Medulla oblongata (tissue), 1 donor: ENCODE measurements around the gene STIM1.
"Not testable (repeated sequence)": the region's sequence is repeated elsewhere in the genome, so short reads cannot be mapped to it uniquely, and the experiment has no call there.

ENCODE experiments used
- DNase-seq: peaks from one replicate; pipeline ENCODE4 v3.0.0-alpha.2; 2015; ENCODE audit errors: extremely low spot score

Gene STIM1

DNA sequence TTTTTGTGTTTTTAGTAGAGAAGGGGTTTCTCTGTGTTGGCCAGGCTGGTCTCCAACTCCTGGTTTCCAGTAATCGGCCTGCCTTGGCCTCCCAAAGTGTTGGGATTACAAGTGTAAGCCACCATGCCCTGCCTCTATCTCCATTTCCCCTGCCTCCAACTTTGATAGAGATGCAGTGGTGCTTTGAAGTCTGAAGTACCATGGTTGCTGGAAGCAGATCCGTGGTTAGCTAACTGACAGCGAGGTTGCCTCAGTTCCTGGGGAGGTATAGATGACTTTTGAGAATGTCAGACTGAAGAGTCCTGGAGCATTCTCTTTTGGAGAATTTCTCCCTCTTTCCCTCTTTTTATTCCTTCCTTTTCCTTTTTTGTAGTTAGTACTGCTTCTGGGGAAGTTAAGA, 127.6 kb downstream of the STIM1 start:
- DNase-seq: no peak

DNA sequence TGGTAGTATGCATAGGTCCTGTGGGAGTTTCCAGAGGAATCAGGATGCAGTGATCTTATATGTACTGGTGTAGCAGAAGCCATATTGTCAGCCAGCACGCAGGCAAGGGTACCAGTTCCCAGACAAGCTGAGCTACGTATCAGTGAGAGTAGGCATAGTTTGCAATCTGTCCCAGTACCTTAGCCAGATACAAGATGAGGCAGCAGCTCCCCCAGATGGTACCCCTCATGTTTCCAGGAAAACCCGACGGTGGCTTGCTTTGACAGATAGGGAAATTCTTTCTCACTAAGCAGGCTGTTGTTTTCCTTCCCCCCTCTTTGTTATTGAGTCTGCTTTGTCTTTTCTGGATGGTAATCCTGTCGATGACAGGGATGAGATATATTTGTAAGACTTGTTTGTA, 129.4 kb downstream of the STIM1 start:
- DNase-seq: no peak

DNA sequence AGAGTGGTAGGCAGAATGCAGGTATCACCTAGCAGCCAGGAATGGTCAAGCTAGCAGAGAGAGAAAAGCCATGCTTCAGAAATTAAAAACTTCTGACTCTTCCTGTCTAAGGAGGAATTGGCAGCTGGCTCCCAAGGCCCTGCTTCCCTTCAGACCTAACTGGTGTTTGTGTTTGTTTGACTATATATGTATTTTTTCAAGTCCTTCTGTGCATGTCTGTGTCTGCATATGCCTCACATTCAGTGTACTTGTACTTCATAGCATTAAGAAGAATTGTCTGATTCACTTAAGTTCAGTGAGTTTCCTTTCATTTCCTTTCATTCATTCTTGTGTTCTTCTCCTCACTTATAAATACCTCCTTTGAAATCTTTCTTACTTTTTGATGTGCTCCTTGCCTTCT, 130.2 kb downstream of the STIM1 start:
- no peak for DNase-seq

DNA sequence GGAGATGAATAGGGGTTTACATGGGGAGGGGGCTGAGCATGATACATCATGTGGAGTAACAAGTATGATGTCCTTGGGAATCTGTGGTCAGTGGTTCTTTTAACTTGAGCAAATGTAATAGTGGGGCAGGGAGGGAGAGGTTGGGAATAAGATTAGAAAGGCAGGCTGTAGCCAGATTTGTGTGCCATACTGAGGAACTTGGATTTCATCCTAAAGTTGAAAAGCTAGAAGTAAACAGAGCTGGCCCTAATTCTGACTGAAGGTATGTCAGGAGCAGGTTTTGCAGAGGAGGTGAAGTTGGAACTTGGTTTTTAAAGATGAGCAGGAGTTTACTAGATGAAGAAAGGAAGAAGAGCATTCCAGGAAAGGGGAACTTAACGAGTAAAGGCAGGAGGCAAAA, 130.8 kb downstream of the STIM1 start:
- DNase-seq: no peak

DNA sequence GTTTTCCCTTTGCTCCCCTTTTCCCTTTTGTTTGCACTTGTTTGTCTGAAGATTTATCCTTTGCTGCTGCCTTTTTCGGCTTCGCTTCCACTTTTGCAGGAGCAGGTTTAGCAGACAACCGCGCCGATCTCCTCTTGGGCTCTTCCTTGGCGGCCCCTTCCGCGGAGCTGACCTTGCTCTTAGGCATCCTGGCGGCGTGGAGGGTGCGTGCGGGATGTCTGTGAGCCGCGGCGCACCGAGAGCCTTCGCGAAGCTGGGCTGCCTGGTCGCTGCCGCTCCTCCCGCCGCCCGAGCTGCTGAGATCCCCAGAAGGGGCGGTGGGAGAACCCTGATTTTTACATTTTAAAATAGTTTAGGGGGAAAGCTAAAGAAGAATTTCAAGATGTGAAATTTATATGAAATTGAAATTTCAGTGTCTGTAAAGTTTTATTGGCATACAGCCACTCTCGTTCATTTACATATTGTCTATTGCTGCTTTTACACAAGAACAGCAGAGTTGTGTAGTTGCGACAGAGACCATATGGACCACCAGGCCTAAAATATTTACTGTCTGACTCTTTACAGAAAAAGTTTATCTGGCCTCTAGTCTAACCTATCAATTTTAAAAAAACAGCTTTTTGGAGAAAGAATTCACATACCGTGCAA, 133.9 kb downstream of the STIM1 start:
- DNase-seq: peak; percentile 11

DNA sequence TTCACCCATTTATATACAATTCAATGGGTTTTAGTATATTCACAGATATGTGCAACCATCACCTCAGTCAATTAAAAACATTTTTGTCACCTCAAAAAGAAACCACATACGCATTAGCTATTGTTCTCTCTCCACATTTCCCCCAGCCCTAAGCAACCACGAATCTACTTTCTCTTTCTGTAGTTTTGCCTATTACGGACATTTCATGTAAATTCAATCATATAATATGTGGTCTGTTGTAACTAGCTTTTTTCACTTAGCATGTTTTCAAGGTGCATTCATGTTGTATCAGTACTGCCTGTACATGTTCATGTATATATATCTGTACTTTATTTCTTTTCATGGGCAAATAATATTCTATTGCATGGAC, 134.4 kb downstream of the STIM1 start:
- no peak for DNase-seq

DNA sequence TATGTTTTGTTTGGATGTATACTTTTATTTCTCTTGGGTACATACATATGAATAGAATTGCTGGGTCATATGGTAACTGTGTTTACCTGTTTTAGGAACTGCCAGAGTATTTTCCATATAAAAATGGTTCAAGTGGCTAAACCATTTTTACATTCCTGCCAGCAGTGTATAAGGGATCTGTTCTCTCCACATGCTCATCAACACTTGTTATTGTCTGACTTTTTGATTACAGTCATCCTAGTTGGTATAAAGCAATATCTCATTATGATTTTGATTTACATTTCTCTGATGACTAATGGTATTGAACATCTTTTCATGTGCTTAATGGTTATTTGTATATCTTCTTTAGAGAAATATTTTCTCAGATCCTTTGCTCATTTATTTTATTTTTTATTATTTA, 134.9 kb downstream of the STIM1 start:
- no peak for DNase-seq

DNA sequence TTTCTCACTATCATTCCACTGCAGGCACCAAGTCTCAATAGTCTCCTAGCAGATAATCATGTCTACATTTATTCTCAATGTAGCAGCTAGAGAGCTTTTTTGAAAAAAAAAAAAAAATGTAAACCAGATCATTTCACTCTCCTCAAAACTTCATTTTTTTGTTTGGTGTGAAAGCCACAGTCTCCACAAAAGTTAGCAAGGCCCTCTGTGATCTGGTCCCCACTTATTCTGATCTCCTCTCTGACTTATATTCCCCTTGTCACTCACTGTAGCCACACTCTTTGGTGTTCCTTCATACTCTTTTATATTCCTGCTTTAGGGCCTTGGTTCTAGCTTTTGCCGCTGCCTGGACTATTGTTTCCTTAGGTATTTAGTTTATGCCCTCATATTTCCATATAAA, 137.5 kb downstream of the STIM1 start:
- DNase-seq: no peak

DNA sequence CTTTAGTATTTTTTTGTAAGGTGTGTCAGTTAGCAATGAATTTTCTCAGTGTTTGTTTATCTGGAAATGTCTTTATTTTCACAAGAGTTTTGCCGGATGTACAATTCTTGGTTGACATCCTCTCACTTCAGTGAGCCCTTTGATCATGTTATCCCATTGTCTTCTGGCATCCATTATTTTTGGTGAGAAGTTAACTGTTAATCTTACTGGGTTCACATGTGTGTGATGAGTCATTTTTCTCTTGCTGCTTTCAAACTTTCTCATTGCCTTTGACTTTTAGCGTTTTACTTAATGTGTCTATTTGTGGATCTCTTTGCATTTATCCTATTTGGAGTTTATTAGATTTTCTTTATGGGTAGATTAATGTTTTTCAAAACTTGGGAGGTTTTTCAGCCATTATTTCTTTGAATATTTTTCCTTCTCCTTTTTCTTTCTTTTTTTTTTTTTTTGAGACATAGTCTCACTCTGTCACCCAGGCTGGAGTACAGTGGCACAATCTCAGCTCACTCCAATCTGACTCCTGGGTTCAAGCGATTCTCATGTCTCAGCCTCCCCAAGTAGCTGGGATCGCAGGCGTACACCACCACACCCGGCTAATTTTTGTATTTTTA, 138.7 kb downstream of the STIM1 start:
- DNase-seq: no peak

DNA sequence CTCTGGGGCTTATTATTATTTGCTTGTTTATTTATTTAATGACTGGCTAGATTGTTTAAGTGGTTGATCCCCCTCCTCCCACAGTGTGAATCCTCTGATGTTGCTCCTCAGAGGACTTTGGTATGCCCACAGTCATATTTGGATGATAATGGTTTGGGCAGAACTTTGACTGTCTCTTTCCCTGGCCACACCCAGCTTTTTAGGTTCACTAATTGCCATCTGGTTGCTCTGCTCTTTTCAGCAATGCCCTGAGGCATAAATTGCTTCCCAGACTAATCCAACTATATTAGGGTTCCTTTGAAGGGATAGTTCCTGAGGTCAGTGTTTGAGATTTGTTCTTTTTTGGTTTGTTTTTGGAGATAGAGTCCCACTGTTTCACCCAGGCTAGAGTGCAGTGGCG, 139.8 kb downstream of the STIM1 start:
- DNase-seq: no peak

DNA sequence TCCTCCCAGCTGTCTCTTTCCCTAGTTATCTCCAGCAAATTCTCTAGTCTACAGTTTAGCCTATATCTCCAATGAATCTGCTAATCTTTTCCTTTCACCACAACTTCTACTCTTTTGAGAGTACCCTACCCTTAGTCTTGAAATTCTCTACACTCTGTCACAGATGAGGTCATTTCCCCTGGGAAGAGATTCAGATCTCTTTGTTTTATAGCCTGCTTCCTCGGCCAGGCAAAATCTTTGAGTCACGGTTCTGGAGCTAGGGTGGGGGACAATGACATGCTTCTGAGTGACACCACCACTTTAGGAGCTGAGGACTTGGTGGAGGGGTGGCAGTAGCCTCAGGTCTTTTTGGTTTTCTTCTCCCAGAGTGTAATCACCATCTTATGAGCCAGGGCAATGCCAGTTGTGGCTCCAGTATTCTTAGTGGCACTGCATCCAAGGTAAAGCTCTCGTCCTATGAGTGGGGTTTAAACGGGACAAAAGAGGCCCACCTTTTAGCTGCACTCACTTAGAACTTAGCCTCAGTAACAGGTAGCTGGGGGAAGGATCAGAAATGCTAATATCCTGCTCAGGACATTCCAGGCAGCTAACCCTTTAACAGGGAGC, 140.6 kb downstream of the STIM1 start:
- no peak for DNase-seq

DNA sequence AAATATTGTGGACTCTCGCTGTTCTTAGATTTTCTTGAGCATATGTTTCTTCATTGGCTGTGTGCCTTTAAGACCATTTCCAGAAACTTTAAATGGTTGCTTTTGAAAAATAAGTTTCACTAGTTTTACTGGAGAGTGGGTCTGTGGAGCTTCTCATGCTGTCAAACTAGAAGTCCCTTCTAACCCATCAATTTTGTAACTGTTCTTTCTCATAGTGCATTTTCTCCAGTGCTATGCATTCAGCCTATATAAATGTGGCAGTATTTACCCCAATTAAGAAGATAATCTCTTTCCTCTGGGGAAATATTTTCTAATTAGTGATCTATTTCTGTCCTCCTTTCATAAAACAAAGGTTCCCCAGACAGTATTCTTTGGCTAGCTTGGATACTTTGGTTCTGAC, 141.2 kb downstream of the STIM1 start:
- DNase-seq: no peak

DNA sequence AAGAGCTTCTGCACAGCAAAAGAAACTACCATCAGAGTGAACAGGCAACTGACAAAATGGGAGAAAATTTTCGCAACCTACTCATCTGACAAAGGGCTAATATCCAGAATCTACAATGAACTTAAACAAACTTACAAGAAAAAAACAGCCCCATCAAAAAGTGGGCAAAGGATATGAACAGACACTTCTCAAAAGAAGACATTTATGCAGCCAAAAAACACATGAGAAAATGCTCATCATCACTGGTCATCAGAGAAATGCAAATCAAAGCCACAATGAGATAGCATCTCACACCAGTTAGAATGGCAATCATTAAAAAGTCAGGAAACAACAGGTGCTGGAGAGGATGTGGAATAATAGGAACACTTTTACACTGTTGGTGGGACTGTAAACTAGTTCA, 149.3 kb downstream of the STIM1 start:
- DNase-seq: not testable (repeated sequence)

DNA sequence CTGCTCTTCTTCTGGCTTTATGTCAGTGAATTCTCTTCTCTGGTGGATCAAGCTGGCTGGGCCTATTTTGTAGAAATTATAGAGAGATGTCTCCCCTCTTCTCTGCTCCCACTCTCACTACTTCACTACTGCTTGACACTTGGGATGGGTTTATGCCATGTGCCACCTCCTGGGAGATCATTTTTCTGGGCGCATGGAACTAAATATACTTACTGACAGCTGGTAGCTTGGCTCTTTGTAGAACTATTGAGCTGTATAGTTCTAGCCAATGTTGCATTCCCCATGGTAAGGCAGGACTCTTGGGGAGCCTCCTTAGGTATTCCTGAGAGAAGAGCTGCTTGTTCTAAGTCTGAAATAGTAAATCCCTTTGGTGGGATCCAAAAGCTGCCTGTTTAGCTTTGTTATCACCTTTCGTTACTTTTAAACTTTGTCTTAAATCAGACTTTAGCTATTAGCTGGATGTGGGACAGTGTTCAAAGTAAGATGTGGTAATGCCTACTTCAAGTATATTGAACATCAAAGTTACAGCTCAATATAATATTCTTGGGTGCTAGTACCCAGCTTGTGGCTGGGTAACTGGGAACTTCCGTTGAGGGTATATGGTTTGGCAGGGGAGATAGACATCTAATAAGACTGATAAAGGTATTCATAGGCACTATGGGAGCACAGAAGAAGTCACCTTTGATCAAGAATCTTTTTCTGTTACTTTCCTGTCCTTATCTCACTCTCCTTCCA, 151.6 kb downstream of the STIM1 start:
- no peak for DNase-seq

DNA sequence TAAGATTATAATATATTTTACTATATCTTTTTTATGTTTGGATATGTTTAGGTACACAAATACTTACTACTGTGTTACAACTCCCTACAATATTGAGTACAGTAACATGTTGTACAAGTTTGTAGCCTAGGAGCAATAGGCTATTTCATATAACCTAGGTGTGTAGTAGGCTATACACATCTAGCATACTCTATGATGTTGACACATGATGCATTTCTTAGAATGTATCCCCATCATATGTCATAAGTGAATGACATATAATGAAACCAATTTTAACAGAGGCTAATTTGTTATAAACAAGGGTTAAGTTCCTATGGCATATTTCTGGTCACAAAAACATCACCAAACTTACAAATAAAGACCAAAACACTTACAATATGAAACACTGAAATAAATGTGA, 152.7 kb downstream of the STIM1 start:
- no peak for DNase-seq

DNA sequence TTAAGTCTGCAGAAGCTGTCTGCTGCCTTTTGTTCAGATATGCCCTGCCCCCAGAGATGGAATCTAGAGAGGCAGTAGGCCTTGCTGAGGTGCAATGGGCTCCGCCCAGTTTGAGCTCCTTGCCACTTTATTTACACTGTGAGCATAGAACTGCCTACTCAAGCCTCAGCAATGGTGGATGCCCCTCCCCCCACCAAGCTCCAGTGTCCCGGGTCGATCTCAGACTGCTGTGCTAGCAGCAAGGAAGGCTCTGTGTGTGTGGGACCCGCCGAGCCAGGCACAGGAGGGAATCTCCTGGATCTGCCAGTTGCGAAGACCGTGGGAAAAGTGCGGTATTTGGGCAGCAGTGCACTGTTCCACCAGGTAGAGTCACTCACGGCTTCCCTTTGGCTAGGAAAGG, 161.1 kb downstream of the STIM1 start:
- not testable (repeated sequence) for DNase-seq

DNA sequence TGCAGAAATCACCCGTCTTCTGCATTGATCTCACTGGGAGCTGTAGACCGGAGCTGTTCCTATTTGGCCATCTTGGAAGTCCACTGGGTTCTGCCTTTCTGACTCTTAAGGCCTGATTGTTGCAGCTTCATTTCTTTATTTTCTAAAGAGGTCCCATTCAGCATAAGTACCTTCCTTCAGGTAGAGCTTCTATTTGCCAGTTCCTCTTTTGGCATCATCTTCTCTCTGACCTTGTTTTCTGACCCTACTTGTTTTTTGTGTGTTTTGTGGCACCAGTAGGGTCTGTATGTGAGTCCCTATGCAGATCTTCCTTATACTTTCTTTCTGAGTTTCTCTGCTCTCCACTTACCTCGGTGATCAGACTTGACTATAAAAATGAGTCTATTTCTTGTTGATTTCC, 161.7 kb downstream of the STIM1 start:
- no peak for DNase-seq

DNA sequence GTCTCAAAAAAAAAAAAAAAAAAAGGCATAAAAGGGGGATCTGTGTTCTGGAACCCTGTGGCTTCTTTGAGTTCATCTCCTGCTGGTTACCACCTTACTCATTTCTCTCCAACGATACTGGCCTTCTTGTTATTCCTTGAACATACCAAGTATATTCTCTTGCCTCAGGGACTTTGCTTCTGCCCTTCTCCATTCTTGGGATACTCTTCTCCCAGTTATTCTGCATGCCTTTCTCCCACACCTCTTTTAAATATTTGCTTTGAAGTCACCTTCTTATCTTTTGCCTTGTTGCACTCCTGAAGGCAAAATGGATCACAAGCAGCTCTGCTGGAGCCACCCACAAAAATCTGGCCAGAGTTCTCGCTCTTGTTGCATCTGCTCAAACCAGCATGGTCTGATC, 163.2 kb downstream of the STIM1 start:
- DNase-seq: no peak

DNA sequence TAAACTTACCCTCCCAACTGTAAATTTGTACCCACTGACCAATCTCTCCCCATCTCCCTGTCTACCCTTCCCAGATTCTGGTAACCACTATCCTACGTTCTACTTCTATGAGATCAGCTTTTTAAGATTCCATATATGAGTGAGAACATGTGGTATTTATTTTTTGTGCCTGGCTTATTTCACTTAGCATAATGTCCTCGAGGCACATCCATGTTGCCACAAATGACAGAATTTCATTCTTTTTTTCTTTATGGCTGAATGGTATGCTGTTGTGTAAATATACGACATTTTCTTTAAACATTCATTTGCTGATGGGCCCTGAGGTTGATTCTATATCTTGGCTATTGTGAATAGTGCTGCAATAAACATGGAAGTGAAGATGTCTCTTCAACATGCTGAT, 164.4 kb downstream of the STIM1 start:
- no peak for DNase-seq

DNA sequence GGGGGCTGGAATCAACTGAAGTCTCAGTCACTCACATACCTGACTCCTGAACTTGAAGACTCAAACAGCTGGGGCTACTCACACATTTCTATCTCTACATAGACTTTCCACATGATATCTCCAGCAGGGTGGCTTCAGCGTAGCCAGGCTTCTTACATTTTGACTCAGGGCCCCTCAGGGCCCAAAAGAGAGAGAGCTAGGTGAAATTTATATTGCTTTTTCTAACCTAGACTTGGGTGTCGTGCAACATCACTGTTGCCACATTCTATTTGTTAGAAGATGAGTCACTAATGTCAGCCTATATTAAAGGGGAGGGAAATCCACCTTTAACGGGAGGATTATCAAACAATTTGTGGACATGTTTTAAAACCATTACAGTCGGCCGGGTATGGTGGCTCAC, 167.2 kb downstream of the STIM1 start:
- DNase-seq: no peak

DNA sequence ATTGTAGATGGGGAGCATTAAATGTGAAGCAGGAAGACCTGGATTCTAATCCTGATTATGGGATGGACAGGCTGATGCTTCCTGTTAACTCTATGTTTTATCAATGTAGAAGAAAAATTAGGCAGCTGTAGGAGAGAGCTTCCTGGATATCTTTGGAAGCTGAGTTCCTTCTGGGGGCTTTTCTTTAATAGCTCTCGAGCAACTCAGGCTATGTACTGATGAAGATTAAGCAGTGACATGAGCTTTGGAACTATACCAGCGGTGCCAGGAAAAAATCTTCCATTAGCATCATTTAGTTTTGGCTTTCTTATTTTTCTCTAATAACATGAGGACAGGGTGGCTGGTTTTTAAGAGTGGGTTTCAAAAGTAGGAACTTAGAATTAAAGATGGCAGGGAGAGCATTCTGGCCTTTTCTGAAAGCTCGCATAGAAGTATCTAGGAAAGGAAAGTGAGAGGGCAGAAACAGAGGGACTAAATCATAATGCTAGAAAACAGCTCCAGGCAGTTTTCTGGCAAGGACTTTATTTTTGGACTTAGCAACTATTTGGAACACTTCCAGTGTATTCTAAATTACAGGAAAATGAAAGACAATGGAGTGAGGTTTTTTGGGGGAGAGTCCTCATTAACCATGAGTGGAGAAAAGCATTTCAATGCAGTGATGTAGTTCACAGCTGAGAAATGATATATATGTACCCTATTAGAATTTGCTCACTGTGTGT, 169.9 kb downstream of the STIM1 start:
- no peak for DNase-seq

DNA sequence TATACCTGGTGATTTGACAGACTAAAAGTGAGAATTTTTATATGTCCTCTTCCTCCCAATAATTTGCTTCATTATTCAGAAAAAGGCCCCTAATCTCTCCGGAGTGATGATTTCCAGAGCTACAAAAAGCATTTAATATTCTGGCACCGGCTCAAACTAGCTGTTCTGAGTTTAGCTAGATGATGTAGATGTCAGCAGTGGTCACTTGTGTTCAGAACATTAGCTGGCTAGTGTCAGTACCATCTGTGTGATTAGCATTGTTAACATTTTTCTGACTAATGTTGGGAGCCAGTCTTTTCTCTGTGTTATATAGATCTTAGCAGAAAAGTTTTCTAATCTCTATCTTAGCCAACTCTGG, 170.5 kb downstream of the STIM1 start:
- DNase-seq: no peak
